ENCODE data around the gene IL11.

The IL11 gene

DNA sequence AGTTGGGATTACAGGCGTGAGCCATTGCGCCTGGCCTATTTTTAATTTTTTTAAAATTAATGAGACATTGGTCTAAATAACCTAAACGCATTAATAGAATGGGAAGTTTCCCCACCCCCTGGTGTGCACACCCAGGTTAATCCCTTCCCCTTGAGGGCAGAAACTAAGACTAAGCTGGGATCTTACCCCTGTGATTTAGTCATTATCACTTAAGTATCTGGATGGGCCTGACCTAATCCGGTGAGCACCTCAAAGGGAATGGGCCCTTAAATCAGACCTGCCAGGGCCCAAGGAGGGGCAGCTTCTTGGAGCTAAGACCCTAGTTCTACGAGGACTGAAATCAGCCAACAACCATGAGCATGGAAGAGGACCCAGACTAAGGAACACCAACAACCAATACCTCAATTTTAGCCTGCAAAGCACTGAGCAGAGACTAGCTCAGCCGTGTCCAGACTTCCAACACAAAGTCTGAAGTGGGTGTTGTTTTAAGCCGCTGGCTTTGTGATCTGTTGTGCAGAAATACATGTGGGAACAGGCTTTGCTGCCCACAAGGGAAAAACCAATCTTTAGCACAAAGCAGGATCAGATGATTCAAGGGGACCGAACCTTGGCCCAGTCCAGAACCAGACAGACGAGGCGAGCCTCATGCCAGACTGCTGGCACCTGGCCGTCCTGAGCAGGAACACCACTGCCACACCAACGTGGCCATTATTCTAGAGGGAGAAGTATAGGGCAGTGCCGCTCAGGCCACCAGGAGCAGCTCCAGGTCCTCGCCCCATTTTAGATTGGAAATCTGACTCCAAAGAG lies 30.2 kb upstream of the IL11 start:
- DNase-seq (ENCODE audit: extremely low read depth, low read depth): no peak
- TF ChIP-seq CTCF (IDR thresholded peaks at IDR 0.05; ENCODE audit: low read depth, low read length, missing control alignments): no peak
- H3K4me3 ChIP-seq (replicated peaks; ENCODE audit: low read depth, low read length): no peak overlapping the region

DNA sequence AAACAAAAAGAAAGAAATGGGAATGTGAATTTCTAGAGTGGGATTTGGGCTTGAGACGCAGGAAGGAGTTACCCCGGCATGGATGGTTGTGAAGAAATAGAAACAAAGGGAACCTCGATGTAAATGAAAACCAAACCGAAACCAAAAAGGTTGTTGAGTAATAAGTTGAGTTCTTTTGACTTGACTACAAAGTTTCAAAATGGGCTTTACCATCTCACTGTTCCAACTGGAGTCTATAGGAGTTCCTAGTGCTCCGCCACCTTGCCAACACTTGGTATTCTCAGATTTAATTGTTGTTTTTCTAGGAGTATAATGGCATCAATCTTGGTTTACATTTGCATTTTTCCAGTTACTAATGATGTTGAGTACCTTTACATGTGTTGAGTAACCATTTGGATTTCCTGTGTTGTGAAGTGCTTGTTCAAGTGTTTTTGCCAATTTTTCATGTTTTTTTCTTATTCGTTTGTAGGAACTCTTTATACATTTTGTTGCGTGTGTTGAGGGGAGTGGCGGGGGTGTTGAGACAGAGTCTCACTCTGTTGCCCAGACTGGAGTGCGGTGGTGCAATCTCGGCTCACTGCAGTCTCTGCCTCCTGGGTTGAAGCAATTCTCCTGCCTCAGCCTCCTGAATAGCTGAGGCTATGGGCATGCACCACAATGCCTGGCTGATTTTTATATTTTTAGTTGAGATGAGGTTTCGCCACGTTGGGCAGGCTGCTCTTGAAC lies 28.1 kb upstream of the IL11 start:
- no peak for TF ChIP-seq CTCF (IDR thresholded peaks at IDR 0.05; ENCODE audit: low read depth, low read length, missing control alignments)
- no peak for DNase-seq (ENCODE audit: extremely low read depth, low read depth)
- no peak overlapping the region for H3K4me3 ChIP-seq (replicated peaks; ENCODE audit: low read depth, low read length)

GRCh38 chr19:55392820-55393761 lies 22.8 kb upstream of the IL11 start:
- no peak for DNase-seq (ENCODE audit: extremely low read depth, low read depth)
- no peak for TF ChIP-seq CTCF (IDR thresholded peaks at IDR 0.05; ENCODE audit: low read depth, low read length, missing control alignments)
- H3K4me3 ChIP-seq (replicated peaks; ENCODE audit: low read depth, low read length): no peak overlapping the region

DNA sequence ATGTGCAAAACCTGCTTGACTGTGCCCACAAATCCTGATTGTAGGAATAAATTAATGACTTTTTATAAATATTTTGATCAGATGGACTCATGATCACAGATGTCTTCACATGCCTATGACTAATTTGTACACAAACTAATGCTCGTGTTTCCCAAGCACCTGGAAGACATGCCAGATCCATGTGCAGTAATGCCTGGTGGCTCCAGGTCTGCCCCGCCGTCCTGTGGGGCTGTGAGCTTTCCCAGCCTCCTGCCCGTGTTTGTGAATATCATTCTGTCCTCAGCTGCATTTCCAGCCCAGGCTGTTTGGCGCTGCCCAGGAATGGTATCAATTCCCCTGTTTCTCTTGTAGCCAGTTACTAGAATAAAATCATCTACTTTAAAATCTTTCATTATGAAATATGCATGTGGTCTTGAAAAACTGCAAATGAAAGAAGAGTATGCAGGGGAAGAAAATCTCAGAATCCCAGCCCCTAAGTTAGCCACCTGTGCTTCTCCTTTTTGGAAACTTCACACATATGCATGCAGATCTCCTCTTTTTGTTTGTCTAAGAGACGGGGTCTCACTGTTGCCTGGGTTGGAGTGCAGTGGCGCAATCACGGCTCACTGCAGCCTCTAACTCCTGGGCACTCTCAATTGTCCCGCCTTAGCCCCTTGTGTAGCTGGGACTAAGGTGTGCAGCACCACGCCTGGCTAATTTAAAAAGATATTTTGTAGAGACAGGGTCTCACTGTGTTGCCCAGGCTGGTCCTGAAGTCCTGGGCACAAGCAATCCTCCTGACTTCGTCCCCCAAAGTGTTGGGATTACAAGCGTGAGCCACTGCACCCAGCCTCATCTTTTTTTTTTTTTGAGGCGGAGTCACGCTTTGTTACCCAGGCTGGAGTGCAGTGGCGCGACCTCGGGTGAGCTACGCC lies 21.7 kb upstream of the IL11 start:
- H3K4me3 ChIP-seq (replicated peaks; ENCODE audit: low read depth, low read length): no peak overlapping the region
- TF ChIP-seq CTCF (IDR thresholded peaks at IDR 0.05; ENCODE audit: low read depth, low read length, missing control alignments): no peak
- DNase-seq (ENCODE audit: extremely low read depth, low read depth): no peak

DNA sequence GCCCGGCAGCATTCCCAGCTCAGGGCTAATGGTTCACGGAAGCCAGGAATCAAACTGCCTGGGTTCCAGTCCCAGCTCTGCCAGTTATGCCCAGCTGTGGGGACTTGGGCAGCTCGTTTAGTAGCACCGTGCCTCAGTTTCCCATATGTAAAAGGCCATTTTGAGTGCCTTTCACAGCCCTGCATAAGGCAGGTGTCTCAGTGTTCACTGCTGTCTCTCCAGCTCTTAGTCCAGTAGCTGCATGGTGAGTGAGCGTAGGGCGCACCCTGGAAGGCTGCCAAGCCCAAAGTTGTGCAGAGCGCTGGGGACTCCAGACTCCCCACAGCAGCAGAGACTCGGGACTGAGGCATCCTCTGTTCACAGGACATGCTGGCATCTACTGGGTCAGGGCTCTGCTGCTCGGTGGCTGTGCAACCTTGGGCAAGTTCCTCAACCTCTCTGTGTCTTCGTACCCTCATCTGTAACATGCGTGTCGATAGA lies 21.0 kb upstream of the IL11 start:
- no peak overlapping the region for H3K4me3 ChIP-seq (replicated peaks; ENCODE audit: low read depth, low read length)
- TF ChIP-seq CTCF (IDR thresholded peaks at IDR 0.05; ENCODE audit: low read depth, low read length, missing control alignments): no peak
- no peak for DNase-seq (ENCODE audit: extremely low read depth, low read depth)
